MM.1S (cell line): ENCODE measurements around the gene SMIM29.

Experiments used
- DNase-seq: peaks from one replicate; pipeline ENCODE4 v3.0.0-alpha.2; 2015
- H2AFZ ChIP-seq: fragments of 300-600 bp; sonication (generic); 2 replicates; pipeline ENCODE4 v1.6.0; 2016; ENCODE audit warnings: antibody characterized with exemption, low read length
- H3F3A ChIP-seq: fragments of 300-600 bp; sonication (generic); 2 replicates; pipeline ENCODE4 v1.6.1; 2016; ENCODE audit warnings: mild to moderate bottlenecking, antibody characterized with exemption, low read length, moderate library complexity, mixed read lengths; ENCODE audit not compliant: insufficient read depth
- H3K27ac ChIP-seq: fragments of 300-600 bp; sonication (generic); 2 replicates; pipeline ENCODE4 v1.5.1; 2016; ENCODE audit warnings: mild to moderate bottlenecking, low read length
- H3K27me3 ChIP-seq: fragments of 300-600 bp; sonication (generic); replicated peaks from 2 replicates; pipeline ENCODE4 v1.6.0; 2016; ENCODE audit warnings: low read length; ENCODE audit not compliant: insufficient read depth
- H3K36me3 ChIP-seq: fragments of 300-600 bp; sonication (generic); replicated peaks from 2 replicates; pipeline ENCODE4 v1.6.1; 2016; ENCODE audit warnings: mild to moderate bottlenecking, low read length, mixed read lengths; ENCODE audit not compliant: insufficient read depth
- H3K4me1 ChIP-seq: fragments of 300-600 bp; sonication (generic); 2 replicates; pipeline ENCODE4 v1.6.1; 2016; ENCODE audit warnings: low read length, mixed read lengths
- H3K4me2 ChIP-seq: fragments of 300-600 bp; sonication (generic); 2 replicates; pipeline ENCODE4 v1.6.0; 2016; ENCODE audit warnings: low read depth, low read length
- H3K4me3 ChIP-seq: fragments of 300-600 bp; sonication (generic); 2 replicates; pipeline ENCODE4 v1.5.1; 2016; ENCODE audit warnings: low read length, mixed read lengths
- H3K79me2 ChIP-seq: fragments of 300-600 bp; sonication (generic); 2 replicates; pipeline ENCODE4 v1.6.1; 2016; ENCODE audit warnings: mixed run types, low read length, mixed read lengths
- H3K9ac ChIP-seq: fragments of 300-600 bp; sonication (generic); 2 replicates; pipeline ENCODE4 v1.6.1; 2016; ENCODE audit warnings: low read length, mixed read lengths
- H3K9me2 ChIP-seq: fragments of 300-600 bp; sonication (generic); replicated peaks from 2 replicates; pipeline ENCODE4 v1.6.1; 2016; ENCODE audit warnings: mild to moderate bottlenecking, low read length, mixed read lengths; ENCODE audit not compliant: insufficient read depth
- H3K9me3 ChIP-seq: fragments of 300-600 bp; sonication (generic); replicated peaks from 2 replicates; pipeline ENCODE4 v1.6.1; 2016; ENCODE audit warnings: mild to moderate bottlenecking, low read length, mixed read lengths; ENCODE audit not compliant: insufficient read depth
- H4K20me1 ChIP-seq: fragments of 300-600 bp; sonication (generic); 2 replicates; pipeline ENCODE4 v1.6.1; 2016; ENCODE audit warnings: mild to moderate bottlenecking, low read length, moderate library complexity, mixed read lengths; ENCODE audit not compliant: insufficient read depth
- CTCF ChIP-seq: fragments of 300-600 bp; sonication (generic); IDR thresholded peaks from 2 replicates; pipeline ENCODE4 v1.5.1; 2016; ENCODE audit warnings: antibody characterized with exemption, low read length, mixed read lengths
- EZH2 ChIP-seq: fragments of 300-600 bp; sonication (generic); optimal IDR thresholded peaks from 2 replicates; pipeline ENCODE3; 2017; ENCODE audit warnings: low read depth, mild to moderate bottlenecking, antibody characterized with exemption, low read length, mixed read lengths
- EZH2phosphoT487 ChIP-seq: fragments of 300-600 bp; sonication (generic); IDR thresholded peaks from 2 replicates; pipeline ENCODE4 v1.6.1; 2018; ENCODE audit warnings: antibody characterized with exemption, low read length

SMIM29 gene

GRCh38 chr6:34248727-34249468, at the start of gene SMIM29:
Gene SMIM29, minus strand, starts transcription at chr6:34249006. Its CDS starts 1,215 bp downstream, at chr6:34247791.
- no peaks in the 10 kb centered on the region for H3K36me3 ChIP-seq
- H3K9me2 ChIP-seq = no peaks in the 10 kb centered on the region
- peak within 1 kb of the TSS; percentile 66 for H3K27ac ChIP-seq
- peak within 1 kb of the TSS; percentile 96 for H3K4me2 ChIP-seq
- H3K9ac ChIP-seq = peak within 1 kb of the TSS; percentile 90
- H3K9me3 ChIP-seq = no peaks in the 10 kb centered on the region
- H3K79me2 ChIP-seq = peaks cover 6% of the 10 kb centered on the region; the same call in 1 of the 2 replicates
- H3F3A ChIP-seq = peaks cover 31% of the 10 kb centered on the region
- TF ChIP-seq EZH2phosphoT487 (no peak), CTCF (peak; percentile 79)
- H3K4me1 ChIP-seq = peaks cover 8% of the 10 kb centered on the region
- H2AFZ ChIP-seq = peak within 1 kb of the TSS; percentile 99
- peak within 1 kb of the TSS; percentile 99 for H3K4me3 ChIP-seq
- H3K27me3 ChIP-seq = no peaks in the 10 kb centered on the region
- 0 out of 2 replicates have a peak, but pooled peaks cover 3% of the 10 kb centered on the region for H4K20me1 ChIP-seq
- peak; percentile 94 for DNase-seq

GRCh38 chr6:34295721-34296120, 46.9 kb upstream of the SMIM29 start:
- Histone ChIP-seq H3K4me3 (peak overlapping the region; percentile 16; the same call in 1 of the 2 replicates), H3K27ac (peak overlapping the region; percentile 69), H4K20me1 (no peaks in the 10 kb centered on the region), H2AFZ (no peak overlapping the region), H3K4me1 (peaks cover 27% of the 10 kb centered on the region), H3K4me2 (peak overlapping the region; percentile 46), H3K79me2 (peaks cover 17% of the 10 kb centered on the region), H3K36me3 (no peaks in the 10 kb centered on the region), H3K9me3 (no peaks in the 10 kb centered on the region), H3K9ac (peak overlapping the region; percentile 13; the same call in 1 of the 2 replicates), H3K9me2 (no peaks in the 10 kb centered on the region), H3F3A (peaks cover 13% of the 10 kb centered on the region), H3K27me3 (no peaks in the 10 kb centered on the region)
- TF ChIP-seq EZH2 = no peak
- TF ChIP-seq CTCF = no peak
- TF ChIP-seq EZH2phosphoT487 = no peak
- DNase-seq = peak; percentile 79

DNA sequence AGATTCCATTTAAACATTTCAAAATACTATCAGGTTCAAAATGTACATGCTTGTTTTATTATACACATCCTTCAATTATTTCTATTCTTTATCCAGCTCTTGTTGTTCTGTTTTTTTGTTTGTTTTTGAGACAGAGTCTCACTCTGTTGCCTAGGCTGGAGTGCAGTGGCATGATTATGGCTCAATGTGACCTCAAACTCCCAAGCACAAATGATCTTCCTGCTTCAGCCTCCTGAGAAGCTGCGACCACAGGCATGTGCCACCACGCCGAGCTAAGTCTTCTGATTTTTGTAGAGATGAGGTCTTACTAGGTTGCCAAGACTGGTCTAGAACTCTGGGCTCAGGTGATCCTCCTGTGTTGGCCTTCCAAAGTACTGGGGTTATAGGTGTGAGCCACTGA, 44.1 kb upstream of the SMIM29 start:
- Histone ChIP-seq H3K79me2 (peaks cover 12% of the 10 kb centered on the region), H3K36me3 (no peaks in the 10 kb centered on the region), H3K27ac (no peak overlapping the region), H3K9me2 (no peaks in the 10 kb centered on the region), H3F3A (peaks cover 27% of the 10 kb centered on the region), H3K27me3 (no peaks in the 10 kb centered on the region), H4K20me1 (no peaks in the 10 kb centered on the region), H3K9me3 (no peaks in the 10 kb centered on the region), H3K4me2 (no peak overlapping the region), H3K9ac (no peak overlapping the region), H2AFZ (no peak overlapping the region), H3K4me1 (peaks cover 31% of the 10 kb centered on the region), H3K4me3 (no peak overlapping the region)
- TF ChIP-seq CTCF = no peak
- no peak for TF ChIP-seq EZH2phosphoT487
- no peak for TF ChIP-seq EZH2
- DNase-seq = no peak
